Tibial nerve (tissue), 4 donors: ENCODE data around the gene EML6. TPM values are rescaled to one million over a fixed set of nuclear protein-coding genes. Genes with fewer than 3 reads are reported as not detected.
A peak's percentile ranks its signal among the peaks of the same experiment; 100 is the strongest.

Experiments
- DNase-seq, 2 donors: peaks; one replicate each; pipeline ENCODE4 v3.0.0-alpha.2; 2019; ENCODE audit warnings: low spot score in 2 of 2
- H3K27ac ChIP-seq, 4 donors: fragments of 200-600 bp; sonication (generic) in 3 of 4; one replicate each; pipeline ENCODE4 v1.5.1; 2017 to 2019; ENCODE audit warnings: mild to moderate bottlenecking in 1 of 4
- H3K27me3 ChIP-seq, 2 donors: fragments of 200-600 bp; sonication (generic) in 1 of 2; one replicate each; pipeline versions ENCODE4 v1.5.1 to v1.6.0; 2017 to 2019
- H3K36me3 ChIP-seq, 3 donors: fragments of 200-600 bp; sonication (generic); one replicate each; pipeline ENCODE4 v1.5.1; 2018 to 2019
- H3K4me1 ChIP-seq, 4 donors: fragments of 200-600 bp; sonication (generic) in 3 of 4; one replicate each; pipeline ENCODE4 v1.5.1; 2017 to 2019
- H3K4me3 ChIP-seq, 4 donors: fragments of 200-600 bp; sonication (generic) in 3 of 4; one replicate each; pipeline ENCODE4 v1.5.1; 2017 to 2019; ENCODE audit warnings: mild to moderate bottlenecking in 1 of 4, moderate library complexity in 1 of 4
- H3K9me3 ChIP-seq, 4 donors: fragments of 200-600 bp; sonication (generic) in 3 of 4; one replicate each; pipeline ENCODE4 v1.5.1; 2017 to 2019
- CTCF ChIP-seq, 5 experiments: fragments of 200-600 bp in 3 of 5; fragments of 450-650 bp in 2 of 5; sonication (generic) in 3 of 5; IDR thresholded peaks; one replicate each; pipeline ENCODE4 v1.5.1; 2016 to 2019; ENCODE audit warnings: antibody characterized with exemption in 5 of 5, mild to moderate bottlenecking in 3 of 5, moderate library complexity in 2 of 5
- EP300 ChIP-seq, 2 donors: sonication (generic); formaldehyde crosslinking; IDR thresholded peaks; one replicate each; pipeline ENCODE4 v1.6.1; 2017; ENCODE audit warnings: antibody characterized with exemption in 2 of 2, mild to moderate bottlenecking in 1 of 2
- POLR2A ChIP-seq, 2 donors: fragments of 450-650 bp; IDR thresholded peaks; one replicate each; pipeline ENCODE4 v1.6.1; 2017; ENCODE audit warnings: antibody characterized with exemption in 2 of 2, mild to moderate bottlenecking in 2 of 2, moderate library complexity in 2 of 2
- WGBS, 2 donors: methylation state at CpG; one replicate each; pipeline ENCODE4 v1.1.5; 2018; 5-methylcytosine and 5-hydroxymethylcytosine counted together
- total RNA-seq, 4 donors: library from RNA; depleted of rRNA; stranded (reverse); fragments of >200 nt; gene quantifications; one replicate each; pipeline ENCODE4 v1.1.0, GENCODE V29; 2016

The EML6 gene
- total RNA-seq, 4 donors from 2014 or later = 0.60 to 18.0 (median 0.93) TPM

- Histone ChIP-seq H3K4me1 (peaks cover 0 to 89% (median 48%) of the 10 kb centered on the region in 4 donors), H3K27me3 (no peaks in the 10 kb centered on the region), H3K36me3 (peaks cover 0 to 6% (median 0%) of the 10 kb centered on the region in 3 donors), H3K27ac (peak overlapping the region in 1 of 4 donors; percentile 20), H3K4me3 (no peak overlapping the region), H3K9me3 (no peaks in the 10 kb centered on the region)
- no peak for DNase-seq
- peak in 1 of 5 experiments; percentile 7 for TF ChIP-seq CTCF (IDR thresholded peaks at IDR 0.05)
- TF ChIP-seq EP300 (IDR thresholded peaks at IDR 0.05) = no peak
- WGBS, 2 donors = 27 to 37% methylated on average over 1 of the region's 1 CpG
Observed at GRCh38 chr2:55013936-55014335, 290.5 kb downstream of the EML6 start.

GRCh38 chr2:55014962-55015939 is 291.8 kb downstream of the EML6 start:
- Histone ChIP-seq H3K4me1 (peaks cover 0 to 77% (median 41%) of the 10 kb centered on the region in 4 donors), H3K9me3 (peaks cover 0 to 9% (median 1%) of the 10 kb centered on the region in 4 donors), H3K27me3 (no peaks in the 10 kb centered on the region), H3K36me3 (peaks cover 0 to 19% (median 0%) of the 10 kb centered on the region in 3 donors), H3K4me3 (no peak overlapping the region), H3K27ac (peak overlapping the region in 1 of 4 donors; percentile 32)
- no peak for TF ChIP-seq POLR2A (IDR thresholded peaks at IDR 0.05)
- TF ChIP-seq EP300 (IDR thresholded peaks at IDR 0.05) = peak in 1 of 2 donors; percentile 71
- TF ChIP-seq CTCF (IDR thresholded peaks at IDR 0.05) = peak; percentile 50 to 72 (median 52)
- WGBS, 2 donors = 53 to 55% methylated on average over 6 of the region's 6 CpGs
- DNase-seq = peak in 1 of 2 donors; percentile 69

DNA sequence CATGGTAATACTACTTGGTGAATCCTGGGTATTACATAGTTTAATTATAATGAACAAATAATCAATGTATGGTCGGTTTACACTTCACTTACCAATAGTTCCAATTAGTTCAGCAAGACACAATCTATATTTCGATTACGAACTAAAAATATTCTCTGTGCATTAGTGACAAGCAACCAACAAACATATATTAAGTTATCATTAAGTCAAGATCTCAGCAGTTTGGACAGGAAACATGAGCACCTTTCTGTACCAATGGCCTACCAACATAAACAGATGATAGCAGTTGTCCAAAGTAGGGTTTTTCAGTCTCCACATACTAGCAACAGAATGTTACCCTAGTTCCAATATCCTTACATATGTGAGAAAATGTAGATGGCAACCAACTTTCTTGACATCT is 294.0 kb downstream of the EML6 start:
- Histone ChIP-seq H3K9me3 (peaks cover 0 to 10% (median 2%) of the 10 kb centered on the region in 4 donors), H3K36me3 (peaks cover 0 to 31% (median 0%) of the 10 kb centered on the region in 3 donors), H3K4me3 (no peak overlapping the region), H3K27me3 (no peaks in the 10 kb centered on the region), H3K27ac (no peak overlapping the region), H3K4me1 (peaks cover 0 to 56% (median 27%) of the 10 kb centered on the region in 4 donors)
- TF ChIP-seq CTCF (IDR thresholded peaks at IDR 0.05) (no peak), POLR2A (IDR thresholded peaks at IDR 0.05) (no peak), EP300 (IDR thresholded peaks at IDR 0.05) (no peak)
- DNase-seq = no peak
- WGBS, 2 donors = 95 to 96% methylated on average over 3 of the region's 3 CpGs

DNA sequence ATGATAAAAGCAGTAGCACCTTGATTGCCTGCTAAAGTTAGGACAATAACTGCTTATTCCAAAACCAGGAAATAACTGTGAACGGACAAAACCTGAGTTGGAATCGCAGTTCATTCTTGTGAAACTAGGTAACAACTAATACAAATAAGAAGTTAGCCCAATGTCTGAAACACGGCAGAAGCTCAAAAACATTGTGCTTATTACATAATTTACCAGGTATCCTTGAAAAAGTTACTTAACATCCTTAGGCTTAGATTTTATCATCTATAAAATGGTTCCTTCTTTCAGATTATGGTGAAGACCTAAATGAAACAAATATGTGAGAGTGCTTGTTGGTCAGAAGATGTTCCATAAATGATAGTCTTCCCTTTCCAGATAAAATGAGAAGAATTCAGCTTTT is 294.4 kb downstream of the EML6 start:
- no peak for DNase-seq
- Histone ChIP-seq H3K36me3 (peaks cover 0 to 31% (median 0%) of the 10 kb centered on the region in 3 donors), H3K27me3 (no peaks in the 10 kb centered on the region), H3K27ac (peak overlapping the region in 1 of 4 donors; percentile 33), H3K4me3 (no peak overlapping the region), H3K9me3 (peaks cover 0 to 10% (median 2%) of the 10 kb centered on the region in 4 donors), H3K4me1 (peaks cover 0 to 51% (median 24%) of the 10 kb centered on the region in 4 donors)
- TF ChIP-seq EP300 (IDR thresholded peaks at IDR 0.05) (no peak), CTCF (IDR thresholded peaks at IDR 0.05) (no peak), POLR2A (IDR thresholded peaks at IDR 0.05) (no peak)
- WGBS, 2 donors = 88 to 89% methylated on average over 3 of the region's 3 CpGs

GRCh38 chr2:55018619-55019018 is 295.2 kb downstream of the EML6 start:
- Histone ChIP-seq H3K27me3 (no peaks in the 10 kb centered on the region), H3K36me3 (peaks cover 0 to 31% (median 0%) of the 10 kb centered on the region in 3 donors), H3K9me3 (peaks cover 0 to 10% (median 2%) of the 10 kb centered on the region in 4 donors), H3K27ac (peak overlapping the region in 1 of 4 donors; percentile 12), H3K4me3 (no peak overlapping the region), H3K4me1 (peaks cover 0 to 51% (median 18%) of the 10 kb centered on the region in 4 donors)
- WGBS, 2 donors = 94% methylated on average over 1 of the region's 1 CpG
- DNase-seq = no peak
- no peak for TF ChIP-seq CTCF (IDR thresholded peaks at IDR 0.05)
- TF ChIP-seq EP300 (IDR thresholded peaks at IDR 0.05) = no peak
- TF ChIP-seq POLR2A (IDR thresholded peaks at IDR 0.05) = no peak
